Transverse colon (tissue), 3 donors: ENCODE data around the gene INO80D.

Experiments used
- POLR2A ChIP-seq: fragments of 450-650 bp; IDR thresholded peaks from one replicate; pipeline ENCODE4 v1.6.1; 2016; ENCODE audit warnings: antibody characterized with exemption, mild to moderate bottlenecking, moderate library complexity
- TF ChIP-seq, protein P1 (sequence below), 5 experiments: fragments of 200-600 bp in 3 of 5; fragments of 450-650 bp in 2 of 5; sonication (generic) in 3 of 5; IDR thresholded peaks; 1 replicate in 2 of 5; 2 replicates in 3 of 5; pipeline ENCODE4 v1.5.1; 2016 to 2017; ENCODE audit warnings: antibody characterized with exemption in 5 of 5, inconsistent platforms in 3 of 5, mild to moderate bottlenecking in 2 of 5, moderate library complexity in 1 of 5

DNA sequence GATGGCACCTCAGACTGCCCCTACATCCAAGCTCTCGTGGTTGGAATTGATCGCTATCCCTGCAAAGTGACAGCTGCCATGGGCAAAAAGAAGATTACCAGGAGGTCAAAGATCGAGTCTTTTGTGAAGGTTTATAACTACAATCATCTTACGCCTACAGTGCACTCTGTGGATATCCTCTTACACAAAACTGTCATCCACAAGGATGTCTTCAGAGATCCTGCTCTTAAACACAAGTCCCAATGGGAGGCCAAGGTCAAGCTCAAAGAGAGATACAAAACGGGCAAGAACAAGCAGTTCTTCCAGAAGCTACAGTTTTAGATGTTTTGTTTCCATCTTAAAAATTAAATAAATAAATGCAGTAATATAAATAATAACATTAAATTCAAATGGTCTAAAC lies 45.4 kb downstream of the INO80D start:
- TF ChIP-seq, protein P1, sequence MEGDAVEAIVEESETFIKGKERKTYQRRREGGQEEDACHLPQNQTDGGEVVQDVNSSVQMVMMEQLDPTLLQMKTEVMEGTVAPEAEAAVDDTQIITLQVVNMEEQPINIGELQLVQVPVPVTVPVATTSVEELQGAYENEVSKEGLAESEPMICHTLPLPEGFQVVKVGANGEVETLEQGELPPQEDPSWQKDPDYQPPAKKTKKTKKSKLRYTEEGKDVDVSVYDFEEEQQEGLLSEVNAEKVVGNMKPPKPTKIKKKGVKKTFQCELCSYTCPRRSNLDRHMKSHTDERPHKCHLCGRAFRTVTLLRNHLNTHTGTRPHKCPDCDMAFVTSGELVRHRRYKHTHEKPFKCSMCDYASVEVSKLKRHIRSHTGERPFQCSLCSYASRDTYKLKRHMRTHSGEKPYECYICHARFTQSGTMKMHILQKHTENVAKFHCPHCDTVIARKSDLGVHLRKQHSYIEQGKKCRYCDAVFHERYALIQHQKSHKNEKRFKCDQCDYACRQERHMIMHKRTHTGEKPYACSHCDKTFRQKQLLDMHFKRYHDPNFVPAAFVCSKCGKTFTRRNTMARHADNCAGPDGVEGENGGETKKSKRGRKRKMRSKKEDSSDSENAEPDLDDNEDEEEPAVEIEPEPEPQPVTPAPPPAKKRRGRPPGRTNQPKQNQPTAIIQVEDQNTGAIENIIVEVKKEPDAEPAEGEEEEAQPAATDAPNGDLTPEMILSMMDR (IDR thresholded peaks at IDR 0.05) = no peak
- no peak for TF ChIP-seq POLR2A
